Sigmoid colon (tissue), 4 donors: ENCODE measurements around the gene PHF1.

ENCODE experiments used
- EP300 ChIP-seq, 4 donors: sonication (generic); formaldehyde crosslinking; IDR thresholded peaks; one replicate each; pipeline ENCODE4 v1.6.1; 2017; ENCODE audit warnings: antibody characterized with exemption in 4 of 4
- POLR2A ChIP-seq, 2 donors: fragments of 450-650 bp; IDR thresholded peaks; one replicate each; pipeline ENCODE4 v1.6.1; 2016; ENCODE audit warnings: antibody characterized with exemption in 2 of 2, mild to moderate bottlenecking in 2 of 2, moderate library complexity in 2 of 2
- POLR2AphosphoS5 ChIP-seq, 4 donors: sonication (generic); formaldehyde crosslinking; IDR thresholded peaks; one replicate each; pipeline ENCODE4 v1.6.1; 2017; ENCODE audit warnings: antibody characterized with exemption in 4 of 4
- TF ChIP-seq, protein P1 (sequence below), 4 experiments: fragments of 450-650 bp in 3 of 4; fragments of 200-600 bp in 1 of 4; IDR thresholded peaks; one replicate each; pipeline ENCODE4 v1.5.1; 2016 to 2019; ENCODE audit warnings: antibody characterized with exemption in 4 of 4, mild to moderate bottlenecking in 3 of 4, moderate library complexity in 2 of 4

DNA sequence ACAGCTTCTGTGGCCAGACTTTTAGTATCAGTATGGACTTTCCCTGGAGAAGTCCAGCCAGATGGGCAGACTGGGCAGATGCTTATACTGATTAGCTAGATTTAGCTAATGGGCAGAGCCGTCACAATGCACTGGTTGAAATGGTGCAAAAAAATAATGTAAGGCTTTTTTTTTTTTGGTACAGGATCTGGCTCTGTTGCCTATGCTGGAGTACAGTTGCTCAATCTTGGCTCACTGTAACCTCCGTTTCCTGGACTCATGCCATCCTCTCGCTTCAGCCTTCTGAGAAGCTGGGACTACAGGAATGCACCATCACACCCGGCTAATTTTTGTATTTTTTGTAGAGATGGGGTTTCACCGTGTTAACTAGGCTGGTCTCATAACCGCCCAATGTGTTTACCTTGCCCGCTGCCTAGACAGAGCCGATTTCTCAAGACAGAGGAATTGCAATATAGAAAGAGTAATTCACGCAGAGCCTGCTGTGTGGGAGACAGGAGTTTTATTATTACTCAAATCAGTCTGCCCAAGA is 35.6 kb upstream of the PHF1 start:
- TF ChIP-seq POLR2A (IDR thresholded peaks at IDR 0.05) (no peak), EP300 (IDR thresholded peaks at IDR 0.05) (no peak), POLR2AphosphoS5 (IDR thresholded peaks at IDR 0.05) (peak in 2 of 4 donors; percentile 29 to 42)
- TF ChIP-seq, protein P1, sequence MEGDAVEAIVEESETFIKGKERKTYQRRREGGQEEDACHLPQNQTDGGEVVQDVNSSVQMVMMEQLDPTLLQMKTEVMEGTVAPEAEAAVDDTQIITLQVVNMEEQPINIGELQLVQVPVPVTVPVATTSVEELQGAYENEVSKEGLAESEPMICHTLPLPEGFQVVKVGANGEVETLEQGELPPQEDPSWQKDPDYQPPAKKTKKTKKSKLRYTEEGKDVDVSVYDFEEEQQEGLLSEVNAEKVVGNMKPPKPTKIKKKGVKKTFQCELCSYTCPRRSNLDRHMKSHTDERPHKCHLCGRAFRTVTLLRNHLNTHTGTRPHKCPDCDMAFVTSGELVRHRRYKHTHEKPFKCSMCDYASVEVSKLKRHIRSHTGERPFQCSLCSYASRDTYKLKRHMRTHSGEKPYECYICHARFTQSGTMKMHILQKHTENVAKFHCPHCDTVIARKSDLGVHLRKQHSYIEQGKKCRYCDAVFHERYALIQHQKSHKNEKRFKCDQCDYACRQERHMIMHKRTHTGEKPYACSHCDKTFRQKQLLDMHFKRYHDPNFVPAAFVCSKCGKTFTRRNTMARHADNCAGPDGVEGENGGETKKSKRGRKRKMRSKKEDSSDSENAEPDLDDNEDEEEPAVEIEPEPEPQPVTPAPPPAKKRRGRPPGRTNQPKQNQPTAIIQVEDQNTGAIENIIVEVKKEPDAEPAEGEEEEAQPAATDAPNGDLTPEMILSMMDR (IDR thresholded peaks at IDR 0.05): no peak
